ENCODE measurements around the gene EFHC1. TPM values are rescaled to one million over a fixed set of nuclear protein-coding genes. Genes with fewer than 3 reads are reported as not detected.

The EFHC1 gene
- total RNA-seq, 1 donor from 2014 or later: 25.6 TPM

- H3K9ac ChIP-seq (ENCODE audit: low read length): no peak overlapping the region
- H3K4me1 ChIP-seq (ENCODE audit: insufficient read depth, low read length): peaks cover 22% of the 10 kb centered on the region
- no peak overlapping the region for H3K4me2 ChIP-seq (ENCODE audit: low read length)
- H3K4me3 ChIP-seq (ENCODE audit: insufficient read depth, low read depth, low read length): no peak overlapping the region
- peaks cover 30% of the 10 kb centered on the region for H3K4me1 Mint-ChIP-seq (ENCODE audit: low read depth, unreplicated experiment)
- H2AFZ ChIP-seq (ENCODE audit: low read depth, low read length): no peak overlapping the region
- H3K9me3 ChIP-seq (ENCODE audit: insufficient read depth, low read depth, low read length): no peaks in the 10 kb centered on the region
- no peak for DNase-seq (ENCODE audit: low read depth)
- no peaks in the 10 kb centered on the region for H3K9me3 Mint-ChIP-seq (ENCODE audit: unreplicated experiment)
- H3K36me3 ChIP-seq (ENCODE audit: insufficient read depth, low read length): peaks cover 23% of the 10 kb centered on the region
- no peaks in the 10 kb centered on the region for H3K79me2 ChIP-seq (ENCODE audit: insufficient read depth, low read length)
- no peak overlapping the region for H3K4me3 Mint-ChIP-seq (ENCODE audit: unreplicated experiment)
- FAIRE-seq: no peak
- no peak for TF ChIP-seq CTCF (IDR thresholded peaks at IDR 0.05; ENCODE audit: insufficient read depth, low read depth, low read length)
- TF ChIP-seq EZH2 (IDR thresholded peaks at IDR 0.05; ENCODE audit: insufficient read depth, low read length): no peak
- H4K20me1 ChIP-seq (ENCODE audit: insufficient read depth, low read length): no peaks in the 10 kb centered on the region
- no peak overlapping the region for H3K27ac Mint-ChIP-seq (ENCODE audit: unreplicated experiment)
- H3K27me3 Mint-ChIP-seq (ENCODE audit: low read depth, unreplicated experiment): no peaks in the 10 kb centered on the region
- no peak overlapping the region for H3K27ac ChIP-seq (ENCODE audit: low read depth, low read length)
- no peaks in the 10 kb centered on the region for H3K27me3 ChIP-seq (ENCODE audit: insufficient read depth, low read length)
- H3K36me3 Mint-ChIP-seq (ENCODE audit: low read depth, unreplicated experiment): peaks cover 28% of the 10 kb centered on the region
Observed at GRCh38 chr6:52496631-52497030, 76.5 kb downstream of the EFHC1 start.

DNA sequence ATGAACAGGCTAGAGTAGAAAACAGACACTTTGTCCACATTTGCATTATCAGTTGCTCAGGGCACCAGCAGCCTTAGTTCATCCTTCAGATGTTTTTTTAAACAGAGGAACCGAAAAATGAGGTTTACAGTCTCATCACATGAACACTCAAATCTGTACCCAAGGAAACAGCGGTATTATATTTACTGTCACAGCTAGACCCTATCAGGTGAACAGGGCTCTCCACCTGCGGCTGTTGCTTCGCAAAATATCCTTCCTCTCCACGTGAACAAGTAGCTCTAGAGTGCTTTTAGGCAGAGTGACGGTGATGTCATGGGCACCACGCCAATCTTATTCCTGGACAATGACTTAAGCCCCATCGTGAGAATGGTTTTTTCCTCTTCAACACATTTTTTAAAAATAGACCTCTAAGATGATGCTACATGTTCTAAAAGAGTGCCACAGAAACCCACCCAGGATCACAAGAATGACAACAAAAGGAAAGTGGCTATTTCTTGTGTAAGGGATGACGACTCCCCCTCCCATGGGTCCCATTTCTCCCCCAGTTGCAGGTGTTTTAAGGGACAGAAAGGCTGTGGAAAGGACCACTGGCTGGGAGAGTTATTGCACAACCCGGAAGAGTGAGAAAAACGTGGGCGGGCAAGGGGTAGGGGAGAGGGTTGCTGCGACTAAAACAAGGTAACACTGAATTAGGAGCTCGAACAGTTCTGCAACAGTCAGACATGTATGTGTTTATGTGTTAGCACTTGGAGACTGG, 77.7 kb downstream of the EFHC1 start:
- no peak overlapping the region for H3K4me3 Mint-ChIP-seq (ENCODE audit: unreplicated experiment)
- H3K4me1 Mint-ChIP-seq (ENCODE audit: low read depth, unreplicated experiment): peaks cover 34% of the 10 kb centered on the region
- Histone ChIP-seq H3K27me3 (ENCODE audit: insufficient read depth, low read length) (no peaks in the 10 kb centered on the region), H3K4me2 (ENCODE audit: low read length) (peak overlapping the region; percentile 28), H3K9me3 (ENCODE audit: insufficient read depth, low read depth, low read length) (no peaks in the 10 kb centered on the region), H3K9ac (ENCODE audit: low read length) (no peak overlapping the region), H2AFZ (ENCODE audit: low read depth, low read length) (no peak overlapping the region), H4K20me1 (ENCODE audit: insufficient read depth, low read length) (no peaks in the 10 kb centered on the region), H3K79me2 (ENCODE audit: insufficient read depth, low read length) (no peaks in the 10 kb centered on the region), H3K36me3 (ENCODE audit: insufficient read depth, low read length) (peaks cover 35% of the 10 kb centered on the region), H3K4me3 (ENCODE audit: insufficient read depth, low read depth, low read length) (no peak overlapping the region), H3K4me1 (ENCODE audit: insufficient read depth, low read length) (peaks cover 22% of the 10 kb centered on the region), H3K27ac (ENCODE audit: low read depth, low read length) (peak overlapping the region; percentile 63)
- DNase-seq (ENCODE audit: low read depth): peak; percentile 62
- H3K36me3 Mint-ChIP-seq (ENCODE audit: low read depth, unreplicated experiment): peaks cover 31% of the 10 kb centered on the region
- no peaks in the 10 kb centered on the region for H3K9me3 Mint-ChIP-seq (ENCODE audit: unreplicated experiment)
- TF ChIP-seq CTCF (IDR thresholded peaks at IDR 0.05; ENCODE audit: insufficient read depth, low read depth, low read length) (no peak), EZH2 (IDR thresholded peaks at IDR 0.05; ENCODE audit: insufficient read depth, low read length) (no peak)
- no peaks in the 10 kb centered on the region for H3K27me3 Mint-ChIP-seq (ENCODE audit: low read depth, unreplicated experiment)
- no peak for FAIRE-seq
- H3K27ac Mint-ChIP-seq (ENCODE audit: unreplicated experiment): peak overlapping the region; percentile 94

DNA sequence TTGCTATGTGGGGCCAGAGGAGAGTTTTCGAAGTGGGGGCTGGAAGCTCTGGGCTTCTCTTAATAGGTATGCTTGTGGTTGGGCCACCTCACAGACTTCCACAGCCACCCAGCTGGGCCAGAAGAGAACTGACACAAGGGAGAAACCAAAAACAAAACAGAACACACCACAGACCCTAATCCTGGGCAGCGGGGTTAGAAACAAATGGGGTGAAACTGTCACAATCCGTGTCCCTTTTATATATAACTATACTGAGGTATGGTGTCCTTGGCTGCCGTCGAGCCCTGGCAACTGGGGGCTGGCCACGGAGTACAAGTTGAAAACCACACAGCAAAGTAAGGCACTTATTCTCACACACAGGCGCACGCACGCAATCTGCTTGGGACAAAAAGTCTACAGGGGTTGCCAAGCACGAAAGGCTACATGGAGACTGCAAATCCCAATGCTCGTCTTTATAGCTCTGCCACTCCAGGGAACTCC, 78.4 kb downstream of the EFHC1 start:
- Mint-ChIP-seq H3K27me3 (ENCODE audit: low read depth, unreplicated experiment) (no peaks in the 10 kb centered on the region), H3K4me3 (ENCODE audit: unreplicated experiment) (no peak overlapping the region), H3K4me1 (ENCODE audit: low read depth, unreplicated experiment) (peaks cover 40% of the 10 kb centered on the region), H3K36me3 (ENCODE audit: low read depth, unreplicated experiment) (peaks cover 31% of the 10 kb centered on the region), H3K9me3 (ENCODE audit: unreplicated experiment) (no peaks in the 10 kb centered on the region), H3K27ac (ENCODE audit: unreplicated experiment) (peak overlapping the region; percentile 94)
- Histone ChIP-seq H3K9me3 (ENCODE audit: insufficient read depth, low read depth, low read length) (no peaks in the 10 kb centered on the region), H4K20me1 (ENCODE audit: insufficient read depth, low read length) (no peaks in the 10 kb centered on the region), H3K27ac (ENCODE audit: low read depth, low read length) (peak overlapping the region; percentile 63), H3K36me3 (ENCODE audit: insufficient read depth, low read length) (peaks cover 35% of the 10 kb centered on the region), H3K4me1 (ENCODE audit: insufficient read depth, low read length) (peaks cover 26% of the 10 kb centered on the region), H3K79me2 (ENCODE audit: insufficient read depth, low read length) (no peaks in the 10 kb centered on the region), H2AFZ (ENCODE audit: low read depth, low read length) (no peak overlapping the region), H3K27me3 (ENCODE audit: insufficient read depth, low read length) (no peaks in the 10 kb centered on the region), H3K4me3 (ENCODE audit: insufficient read depth, low read depth, low read length) (no peak overlapping the region), H3K4me2 (ENCODE audit: low read length) (peak overlapping the region; percentile 28), H3K9ac (ENCODE audit: low read length) (no peak overlapping the region)
- TF ChIP-seq CTCF (IDR thresholded peaks at IDR 0.05; ENCODE audit: insufficient read depth, low read depth, low read length): no peak
- no peak for TF ChIP-seq EZH2 (IDR thresholded peaks at IDR 0.05; ENCODE audit: insufficient read depth, low read length)
- DNase-seq (ENCODE audit: low read depth): no peak
- FAIRE-seq: no peak

Measured in astrocyte (in vitro differentiated cells and primary cell).